ENCODE data around the gene PITPNC1. TPM values are rescaled to one million over a fixed set of nuclear protein-coding genes. Genes with fewer than 3 reads are reported as not detected.

Gene PITPNC1
- total and polyA plus RNA-seq, 2 of the 13 experiments (the other 11 are each of a cell fraction or from before 2014, with no cell fraction given), result 4.1 to 5.7 TPM

DNA sequence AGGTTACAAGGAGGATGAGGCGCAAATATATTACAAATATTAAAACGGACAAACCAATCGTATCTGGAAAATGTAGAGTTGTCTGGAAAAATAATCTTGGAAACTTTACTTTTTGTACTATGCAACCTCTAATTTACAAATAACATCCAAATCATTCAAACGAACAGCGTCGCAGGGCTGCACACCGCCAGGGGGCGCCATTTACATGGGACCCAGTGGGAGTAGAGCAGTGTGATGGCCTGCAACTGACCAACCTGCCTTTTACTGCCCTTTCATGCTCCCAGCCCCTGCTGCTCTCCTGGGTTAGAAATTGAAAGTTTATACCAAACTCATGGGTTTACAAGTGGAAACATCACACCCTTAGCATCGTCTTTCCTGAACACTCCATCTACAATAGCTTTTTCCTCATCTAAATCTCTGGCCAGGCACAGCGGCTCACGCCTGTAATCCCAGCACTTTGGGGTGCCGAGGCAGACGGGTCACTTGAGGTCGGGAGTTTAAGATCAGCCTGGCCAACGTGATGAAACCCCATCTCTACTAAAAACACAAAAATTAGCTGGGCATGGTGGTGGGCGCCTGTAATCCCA lies 10.0 kb downstream of the PITPNC1 start (continued):
- TF ChIP-seq NAIF1 (CRISPR knock-in tag; IDR thresholded peaks at IDR 0.05; ENCODE audit: borderline replicate concordance) (no peak), ZNF503 (CRISPR knock-in tag; IDR thresholded peaks at IDR 0.05) (no peak), XRCC5 (optimal IDR thresholded peaks at IDR 0.05; ENCODE audit: low read length) (peak; percentile 63), IKZF5 (CRISPR knock-in tag; IDR thresholded peaks at IDR 0.05) (0 out of 2 replicates have a peak, but pooled peaks have one; percentile 46), CREB3 (CRISPR knock-in tag; IDR thresholded peaks at IDR 0.05) (0 out of 2 replicates have a peak, but pooled peaks have one; percentile 71), JUNB (CRISPR knock-in tag; IDR thresholded peaks at IDR 0.05; ENCODE audit: borderline replicate concordance) (no peak), TBX2 (CRISPR knock-in tag; IDR thresholded peaks at IDR 0.05; ENCODE audit: borderline replicate concordance) (no peak), ZNF556 (CRISPR knock-in tag; IDR thresholded peaks at IDR 0.05; ENCODE audit: borderline replicate concordance) (no peak), KDM4B (CRISPR knock-in tag; IDR thresholded peaks at IDR 0.05) (no peak), ZNF317 (CRISPR knock-in tag; IDR thresholded peaks at IDR 0.05) (no peak), NR2F2 (IDR thresholded peaks at IDR 0.05; ENCODE audit: borderline replicate concordance, low read depth) (no peak), HOXA9 (CRISPR knock-in tag; IDR thresholded peaks at IDR 0.05; ENCODE audit: borderline replicate concordance) (no peak), MIXL1 (CRISPR knock-in tag; IDR thresholded peaks at IDR 0.05) (0 out of 2 replicates have a peak, but pooled peaks have one; percentile 17), PHF21A (CRISPR knock-in tag; IDR thresholded peaks at IDR 0.05) (no peak), E2F1 (CRISPR knock-in tag; IDR thresholded peaks at IDR 0.05) (no peak), SRF (IDR thresholded peaks at IDR 0.05; ENCODE audit: low read depth, low read length) (no peak), ZNF33A (CRISPR knock-in tag; IDR thresholded peaks at IDR 0.05; ENCODE audit: borderline replicate concordance) (no peak)
- TF ChIP-seq, protein P1, sequence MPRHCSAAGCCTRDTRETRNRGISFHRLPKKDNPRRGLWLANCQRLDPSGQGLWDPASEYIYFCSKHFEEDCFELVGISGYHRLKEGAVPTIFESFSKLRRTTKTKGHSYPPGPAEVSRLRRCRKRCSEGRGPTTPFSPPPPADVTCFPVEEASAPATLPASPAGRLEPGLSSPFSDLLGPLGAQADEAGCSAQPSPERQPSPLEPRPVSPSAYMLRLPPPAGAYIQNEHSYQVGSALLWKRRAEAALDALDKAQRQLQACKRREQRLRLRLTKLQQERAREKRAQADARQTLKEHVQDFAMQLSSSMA (CRISPR knock-in tag; IDR thresholded peaks at IDR 0.05), result no peak
- TF ChIP-seq, protein P2, sequence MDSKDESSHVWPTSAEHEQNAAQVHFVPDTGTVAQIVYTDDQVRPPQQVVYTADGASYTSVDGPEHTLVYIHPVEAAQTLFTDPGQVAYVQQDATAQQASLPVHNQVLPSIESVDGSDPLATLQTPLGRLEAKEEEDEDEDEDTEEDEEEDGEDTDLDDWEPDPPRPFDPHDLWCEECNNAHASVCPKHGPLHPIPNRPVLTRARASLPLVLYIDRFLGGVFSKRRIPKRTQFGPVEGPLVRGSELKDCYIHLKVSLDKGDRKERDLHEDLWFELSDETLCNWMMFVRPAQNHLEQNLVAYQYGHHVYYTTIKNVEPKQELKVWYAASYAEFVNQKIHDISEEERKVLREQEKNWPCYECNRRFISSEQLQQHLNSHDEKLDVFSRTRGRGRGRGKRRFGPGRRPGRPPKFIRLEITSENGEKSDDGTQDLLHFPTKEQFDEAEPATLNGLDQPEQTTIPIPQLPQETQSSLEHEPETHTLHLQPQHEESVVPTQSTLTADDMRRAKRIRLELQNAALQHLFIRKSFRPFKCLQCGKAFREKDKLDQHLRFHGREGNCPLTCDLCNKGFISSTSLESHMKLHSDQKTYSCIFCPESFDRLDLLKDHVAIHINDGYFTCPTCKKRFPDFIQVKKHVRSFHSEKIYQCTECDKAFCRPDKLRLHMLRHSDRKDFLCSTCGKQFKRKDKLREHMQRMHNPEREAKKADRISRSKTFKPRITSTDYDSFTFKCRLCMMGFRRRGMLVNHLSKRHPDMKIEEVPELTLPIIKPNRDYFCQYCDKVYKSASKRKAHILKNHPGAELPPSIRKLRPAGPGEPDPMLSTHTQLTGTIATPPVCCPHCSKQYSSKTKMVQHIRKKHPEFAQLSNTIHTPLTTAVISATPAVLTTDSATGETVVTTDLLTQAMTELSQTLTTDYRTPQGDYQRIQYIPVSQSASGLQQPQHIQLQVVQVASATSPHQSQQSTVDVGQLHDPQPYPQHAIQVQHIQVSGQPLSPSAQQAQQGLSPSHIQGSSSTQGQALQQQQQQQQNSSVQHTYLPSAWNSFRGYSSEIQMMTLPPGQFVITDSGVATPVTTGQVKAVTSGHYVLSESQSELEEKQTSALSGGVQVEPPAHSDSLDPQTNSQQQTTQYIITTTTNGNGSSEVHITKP (CRISPR knock-in tag; IDR thresholded peaks at IDR 0.05; ENCODE audit: low read depth), result 0 out of 2 replicates have a peak, but pooled peaks have one; percentile 32
